Kidney epithelial cell (primary cell): Measurements from ENCODE around the gene CSN2. TPM values are rescaled to one million over a fixed set of nuclear protein-coding genes. Genes with fewer than 3 reads are reported as not detected.
"Not testable (repeated sequence)": the region's sequence is repeated elsewhere in the genome, so short reads cannot be mapped to it uniquely, and the experiment has no call there.

ENCODE experiments used
- DNase-seq: peaks from one replicate; pipeline ENCODE4 v3.0.0-alpha.2; 2010; ENCODE audit warnings: low read depth
- H3K27me3 ChIP-seq: 2 replicates; pipeline ENCODE4 v1.6.0; 2011; ENCODE audit warnings: low read length; ENCODE audit not compliant: control insufficient read depth, insufficient read depth
- H3K36me3 ChIP-seq: 2 replicates; pipeline ENCODE4 v1.5.1; 2011; ENCODE audit warnings: low read length; ENCODE audit not compliant: control insufficient read depth, insufficient read depth
- H3K4me3 ChIP-seq: 2 replicates; pipeline ENCODE4 v1.5.1; 2011; ENCODE audit warnings: low read depth, mild to moderate bottlenecking, control low read depth, low read length
- total RNA-seq: library from RNA; depleted of rRNA; stranded (reverse); fragments of >200 nt; gene quantifications from 2 replicates; pipeline ENCODE4 v1.2.3, GENCODE V29; 2015
- TF ChIP-seq, protein P1 (sequence below): IDR thresholded peaks from 2 replicates; pipeline ENCODE4 v1.5.1; 2011; ENCODE audit warnings: mild to moderate bottlenecking, moderate library complexity, low read length, control low read depth, inconsistent platforms; ENCODE audit not compliant: insufficient read depth, poor library complexity, severe bottlenecking

Gene CSN2
- total RNA-seq, 1 donor from 2014 or later, result not detected

DNA sequence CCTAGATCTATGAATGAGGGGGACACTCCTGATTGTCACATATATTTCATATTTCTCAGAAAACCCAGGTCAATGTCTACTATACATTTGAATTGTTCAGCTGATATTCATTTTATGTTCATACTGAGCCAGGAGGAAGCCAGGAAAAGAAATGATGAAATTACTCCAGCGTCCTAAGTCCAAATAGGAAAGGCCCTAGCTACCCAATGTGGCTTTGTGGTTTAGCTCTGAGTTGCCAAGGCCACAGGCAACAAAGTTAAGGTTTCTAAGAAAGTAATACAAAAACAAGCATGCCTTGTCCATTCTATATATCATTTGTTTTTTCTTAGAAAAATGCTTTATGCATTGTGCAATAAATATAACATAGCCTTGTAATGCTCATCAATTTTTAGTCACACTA, 4.5 kb upstream of the CSN2 start:
- H3K36me3 ChIP-seq, result no peaks in the 10 kb centered on the region
- no peak overlapping the region for H3K4me3 ChIP-seq
- TF ChIP-seq, protein P1, sequence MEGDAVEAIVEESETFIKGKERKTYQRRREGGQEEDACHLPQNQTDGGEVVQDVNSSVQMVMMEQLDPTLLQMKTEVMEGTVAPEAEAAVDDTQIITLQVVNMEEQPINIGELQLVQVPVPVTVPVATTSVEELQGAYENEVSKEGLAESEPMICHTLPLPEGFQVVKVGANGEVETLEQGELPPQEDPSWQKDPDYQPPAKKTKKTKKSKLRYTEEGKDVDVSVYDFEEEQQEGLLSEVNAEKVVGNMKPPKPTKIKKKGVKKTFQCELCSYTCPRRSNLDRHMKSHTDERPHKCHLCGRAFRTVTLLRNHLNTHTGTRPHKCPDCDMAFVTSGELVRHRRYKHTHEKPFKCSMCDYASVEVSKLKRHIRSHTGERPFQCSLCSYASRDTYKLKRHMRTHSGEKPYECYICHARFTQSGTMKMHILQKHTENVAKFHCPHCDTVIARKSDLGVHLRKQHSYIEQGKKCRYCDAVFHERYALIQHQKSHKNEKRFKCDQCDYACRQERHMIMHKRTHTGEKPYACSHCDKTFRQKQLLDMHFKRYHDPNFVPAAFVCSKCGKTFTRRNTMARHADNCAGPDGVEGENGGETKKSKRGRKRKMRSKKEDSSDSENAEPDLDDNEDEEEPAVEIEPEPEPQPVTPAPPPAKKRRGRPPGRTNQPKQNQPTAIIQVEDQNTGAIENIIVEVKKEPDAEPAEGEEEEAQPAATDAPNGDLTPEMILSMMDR, result no peak
- no peaks in the 10 kb centered on the region for H3K27me3 ChIP-seq
- no peak for DNase-seq

- no peak for DNase-seq
Measured at GRCh38 chr4:69957209-69957608, 8.3 kb downstream of the CSN2 start.

GRCh38 chr4:69951602-69952001, 13.9 kb downstream of the CSN2 start:
- TF ChIP-seq, protein P1, result no peak
- Histone ChIP-seq H3K36me3 (no peaks in the 10 kb centered on the region), H3K4me3 (no peak overlapping the region), H3K27me3 (no peaks in the 10 kb centered on the region)
- no peak for DNase-seq

More at GRCh38 chr4:69957209-69957608, 8.3 kb downstream of the CSN2 start:
- Histone ChIP-seq H3K27me3 (no peaks in the 10 kb centered on the region), H3K4me3 (no peak overlapping the region), H3K36me3 (no peaks in the 10 kb centered on the region)
- TF ChIP-seq, protein P1, result no peak

DNA sequence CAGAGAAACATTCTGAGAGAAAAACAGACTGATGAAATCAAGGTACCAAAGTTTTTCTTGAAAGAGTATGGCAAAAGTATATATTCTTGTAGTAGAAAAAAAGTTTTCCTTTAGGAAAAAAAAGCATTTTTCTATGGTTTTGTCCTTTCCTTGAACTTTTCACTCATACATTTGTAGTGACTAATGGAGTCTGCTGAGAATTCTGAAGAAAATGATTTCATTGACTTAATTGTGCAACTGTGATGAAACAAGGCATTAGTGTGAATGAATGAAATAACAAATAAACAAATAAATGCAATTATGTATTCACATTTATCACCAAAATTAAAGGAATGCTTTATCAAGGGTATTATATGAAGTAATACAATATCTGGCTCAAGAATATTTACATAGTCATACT, 29.0 kb downstream of the CSN2 start:
- no peaks in the 10 kb centered on the region for H3K27me3 ChIP-seq
- TF ChIP-seq, protein P1, result no peak
- H3K36me3 ChIP-seq, result no peaks in the 10 kb centered on the region
- no peak overlapping the region for H3K4me3 ChIP-seq
- no peak for DNase-seq

- TF ChIP-seq, protein P1, result no peak
- Histone ChIP-seq H3K27me3 (no peaks in the 10 kb centered on the region), H3K36me3 (no peaks in the 10 kb centered on the region), H3K4me3 (no peak overlapping the region)
- DNase-seq, result no peak
Measured at GRCh38 chr4:69934150-69934549, 31.4 kb downstream of the CSN2 start.

GRCh38 chr4:69930768-69931167, 34.8 kb downstream of the CSN2 start, which contains the start of gene CSN1S1:
Gene CSN1S1 (plus strand): TSS chr4:69931068. CDS start chr4:69932556, 1,488 bp downstream.
- Histone ChIP-seq H3K36me3 (no peaks in the 10 kb centered on the region), H3K27me3 (no peaks in the 10 kb centered on the region), H3K4me3 (no peak within 1 kb of the TSS)
- TF ChIP-seq, protein P1, result no peak
- no peak for DNase-seq

DNA sequence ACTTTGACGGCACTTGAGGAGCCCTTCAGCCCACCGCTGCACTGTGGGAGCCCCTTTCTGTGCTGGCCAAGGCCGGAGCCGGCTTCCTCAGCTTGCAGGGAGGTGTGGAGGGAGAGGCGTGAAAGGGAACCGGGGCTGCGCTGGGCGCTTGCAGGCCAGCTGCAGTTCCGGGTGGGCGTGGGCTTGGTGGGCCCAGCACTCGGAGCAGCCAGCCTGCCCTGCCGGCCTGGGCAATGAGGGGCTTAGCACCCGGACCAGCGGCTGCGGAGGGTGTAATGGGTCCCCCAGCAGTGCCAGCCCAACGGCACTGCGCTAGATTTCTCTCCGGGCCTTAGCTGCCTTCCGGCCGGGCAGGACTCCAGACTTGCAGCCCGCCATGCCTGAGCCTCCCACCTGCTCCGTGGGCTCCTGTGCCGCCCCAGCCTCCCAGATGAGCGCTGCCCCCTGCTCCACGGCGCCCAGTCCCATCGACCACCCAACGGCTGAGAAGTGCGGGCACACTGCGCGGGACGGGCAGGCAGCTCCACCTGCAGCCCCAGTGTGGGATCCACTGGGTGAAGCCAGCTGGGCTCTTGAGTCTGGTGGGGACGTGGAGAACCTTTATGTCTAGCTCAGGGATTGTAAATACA, 41.6 kb downstream of the CSN2 start:
- H3K27me3 ChIP-seq, H3K4me3 ChIP-seq, H3K36me3 ChIP-seq, DNase-seq: not testable (repeated sequence)
